Astrocyte (in vitro differentiated cells and primary cell): ENCODE data around the gene TNNI2.

Source experiments
- CTCF ChIP-seq: IDR thresholded peaks from 2 replicates; pipeline ENCODE4 v1.5.1; 2011; ENCODE audit warnings: low read depth, mild to moderate bottlenecking, inconsistent platforms, low read length, moderate library complexity; ENCODE audit not compliant: insufficient read depth
- EZH2 ChIP-seq: IDR thresholded peaks from 2 replicates; pipeline ENCODE4 v1.6.1; 2012; ENCODE audit warnings: mild to moderate bottlenecking, low read length, inconsistent platforms; ENCODE audit not compliant: insufficient read depth

- TF ChIP-seq CTCF (no peak), EZH2 (no peak)
Observed at GRCh38 chr11:1880746-1881441, 42.1 kb downstream of the TNNI2 start.
